CD8-positive, alpha-beta memory T cell (primary cell): Measurements from ENCODE around the gene AXIN1. TPM values are rescaled to one million over a fixed set of nuclear protein-coding genes. Genes with fewer than 3 reads are reported as not detected.

Source experiments
- CTCF ChIA-PET: fragments of 350-600 bp; sonication (Branson Sonifier 250); formaldehyde crosslinking; loops from one replicate; lab custom pipeline; 2021; ENCODE audit warnings: antibody characterized with exemption; lab: Charles Lee
- POLR2A ChIA-PET: fragments of 350-600 bp; sonication (Branson Sonifier 250); formaldehyde crosslinking; loops from one replicate; lab custom pipeline; 2021; ENCODE audit warnings: antibody characterized with exemption; lab: Charles Lee
- DNase-seq, 5 donors: peaks; one replicate each; pipeline versions ENCODE4 v3.0.0 to v3.0.0-alpha.2; 2020 to 2022; ENCODE audit warnings: mixed read lengths in 1 of 5
- H3K27ac ChIP-seq: one replicate; pipeline ENCODE4 v1.7.0; 2013; ENCODE audit warnings: low read depth, mild to moderate bottlenecking, low read length, moderate library complexity
- H3K27me3 ChIP-seq: 2 replicates; pipeline ENCODE4 v1.7.0; 2013; ENCODE audit warnings: low read length, mild to moderate bottlenecking; ENCODE audit not compliant: insufficient read depth, poor library complexity, severe bottlenecking
- H3K36me3 ChIP-seq: 2 replicates; pipeline ENCODE4 v1.7.0; 2013; ENCODE audit warnings: mild to moderate bottlenecking, low read length, moderate library complexity; ENCODE audit not compliant: insufficient read depth
- H3K4me1 ChIP-seq: 2 replicates; pipeline ENCODE4 v1.7.0; 2013; ENCODE audit warnings: mild to moderate bottlenecking, low read length, moderate library complexity; ENCODE audit not compliant: insufficient read depth
- H3K4me3 ChIP-seq: 2 replicates; pipeline ENCODE4 v1.7.0; 2013; ENCODE audit warnings: mild to moderate bottlenecking, low read length
- H3K9me3 ChIP-seq: 2 replicates; pipeline ENCODE4 v1.7.0; 2013; ENCODE audit warnings: mild to moderate bottlenecking, low read length
- H3K27ac Mint-ChIP-seq, 8 donors: one replicate each; pipeline ENCODE4 v1.8.0; 2020 to 2021; ENCODE audit warnings: mixed read lengths in 8 of 8, mild to moderate bottlenecking in 6 of 8, inconsistent platforms in 3 of 8, moderate library complexity in 3 of 8
- H3K27me3 Mint-ChIP-seq, 2 donors: one replicate each; pipeline ENCODE4 v1.8.0; 2020 to 2021; ENCODE audit warnings: mixed read lengths in 2 of 2, mild to moderate bottlenecking in 1 of 2, moderate library complexity in 1 of 2
- H3K36me3 Mint-ChIP-seq, 3 donors: one replicate each; pipeline ENCODE4 v1.8.0; 2020 to 2021; ENCODE audit warnings: mixed read lengths in 3 of 3, inconsistent platforms in 1 of 3, mild to moderate bottlenecking in 1 of 3
- H3K4me1 Mint-ChIP-seq, 3 donors: one replicate each; pipeline ENCODE4 v1.8.0; 2020 to 2021; ENCODE audit warnings: mixed read lengths in 3 of 3, inconsistent platforms in 1 of 3, mild to moderate bottlenecking in 1 of 3
- H3K4me3 Mint-ChIP-seq, 7 donors: one replicate each; pipeline ENCODE4 v1.8.0; 2020 to 2021; ENCODE audit warnings: mixed read lengths in 7 of 7, mild to moderate bottlenecking in 6 of 7, moderate library complexity in 4 of 7, inconsistent platforms in 2 of 7
- H3K9me3 Mint-ChIP-seq, 5 donors: one replicate each; pipeline ENCODE4 v1.8.0; 2020 to 2022; ENCODE audit warnings: mixed read lengths in 5 of 5, mild to moderate bottlenecking in 3 of 5, moderate library complexity in 2 of 5, inconsistent platforms in 1 of 5
- polyA plus RNA-seq: library from polyadenylated mRNA; unstranded; fragments of 300-500 nt; fragmentation: Illumina TruSeq; gene quantifications from one replicate; pipeline ENCODE4 v1.2.3, GENCODE V29; 2021
- total RNA-seq, 2 experiments: library from RNA; stranded (reverse); gene quantifications; one replicate each; pipeline ENCODE4 v1.2.3, GENCODE V29; 2021

The AXIN1 gene
- total and polyA plus RNA-seq, 3 experiments from 2014 or later: 6.9 to 26.3 (median 24.7) TPM

DNA sequence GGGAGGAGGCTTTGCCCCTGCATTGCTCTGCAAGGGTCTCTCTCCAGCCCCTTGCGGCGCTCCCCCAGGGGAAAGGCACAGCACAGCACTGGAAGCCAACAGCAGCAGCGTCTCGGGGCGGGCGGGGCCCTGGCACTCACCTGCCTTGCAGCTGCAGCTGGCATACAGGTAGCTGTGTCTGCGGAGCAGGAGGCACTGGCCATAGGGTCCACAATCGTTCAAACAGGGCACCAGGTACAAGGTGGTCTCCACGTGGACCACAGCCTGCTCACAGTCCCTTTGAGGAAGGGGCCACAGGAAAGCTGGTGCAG, 22.0 kb upstream of the AXIN1 start:
- H3K27me3 Mint-ChIP-seq: no peaks in the 10 kb centered on the region
- H3K27ac Mint-ChIP-seq: no peak overlapping the region
- H3K4me1 Mint-ChIP-seq: peaks cover 7 to 23% (median 10%) of the 10 kb centered on the region in 3 donors
- Histone ChIP-seq H3K36me3 (no peaks in the 10 kb centered on the region), H3K4me3 (no peak overlapping the region), H3K4me1 (peaks cover 15% of the 10 kb centered on the region), H3K9me3 (no peaks in the 10 kb centered on the region), H3K27me3 (no peaks in the 10 kb centered on the region), H3K27ac (no peak overlapping the region)
- DNase-seq: no peak
- no peak overlapping the region for H3K4me3 Mint-ChIP-seq
- CTCF ChIA-PET: no interaction called here
- H3K9me3 Mint-ChIP-seq: no peaks in the 10 kb centered on the region
- peaks cover 0 to 42% (median 0%) of the 10 kb centered on the region in 3 donors for H3K36me3 Mint-ChIP-seq
- POLR2A ChIA-PET: no interaction called here

DNA sequence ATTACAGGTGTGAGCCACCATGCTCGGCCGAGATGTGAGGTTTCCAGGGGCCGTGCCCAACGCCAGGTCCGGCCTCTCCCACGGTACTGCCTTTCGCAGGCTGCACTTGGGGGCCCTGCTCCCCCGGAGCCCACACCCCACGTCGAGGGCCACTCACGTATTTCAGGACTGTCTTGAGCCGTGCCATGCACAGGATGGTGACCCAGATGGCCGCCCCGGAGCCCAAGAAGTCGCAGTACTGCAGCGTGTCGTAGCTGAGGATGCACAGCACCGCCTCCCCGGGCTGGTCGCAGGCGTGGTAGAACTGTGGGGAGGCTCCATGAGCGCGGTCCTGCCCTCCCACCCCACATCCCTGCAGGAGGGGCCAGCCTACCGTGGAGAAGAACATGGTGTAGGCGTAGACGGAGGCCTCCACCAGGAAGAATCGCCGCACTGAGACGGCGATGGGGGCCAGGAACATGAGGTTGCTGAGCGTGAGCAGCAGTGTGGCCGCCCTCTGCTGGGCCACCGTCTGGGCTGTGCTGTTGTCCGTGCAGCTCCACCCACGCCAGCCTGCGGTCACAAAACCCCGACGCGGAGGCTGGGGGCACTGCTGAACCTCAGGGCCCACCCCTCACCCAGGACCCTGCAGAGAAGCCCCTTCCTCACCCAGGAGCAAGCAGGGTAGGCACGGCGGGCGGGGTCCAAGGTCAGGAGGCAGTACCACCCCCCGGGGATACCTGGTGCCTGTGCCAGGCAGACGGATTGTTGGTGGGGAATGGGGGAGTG, 21.5 kb upstream of the AXIN1 start:
- peaks cover 7 to 22% (median 13%) of the 10 kb centered on the region in 3 donors for H3K4me1 Mint-ChIP-seq
- no peak for DNase-seq
- no peaks in the 10 kb centered on the region for H3K36me3 ChIP-seq
- no peaks in the 10 kb centered on the region for H3K27me3 ChIP-seq
- H3K27ac ChIP-seq: no peak overlapping the region
- H3K4me3 Mint-ChIP-seq: no peak overlapping the region
- CTCF ChIA-PET: no interaction called here
- no peaks in the 10 kb centered on the region for H3K9me3 Mint-ChIP-seq
- H3K36me3 Mint-ChIP-seq: peaks cover 0 to 47% (median 0%) of the 10 kb centered on the region in 3 donors
- H3K27ac Mint-ChIP-seq: no peak overlapping the region
- POLR2A ChIA-PET: no interaction called here
- H3K27me3 Mint-ChIP-seq: no peaks in the 10 kb centered on the region
- no peak overlapping the region for H3K4me3 ChIP-seq
- no peaks in the 10 kb centered on the region for H3K9me3 ChIP-seq
- peaks cover 14% of the 10 kb centered on the region for H3K4me1 ChIP-seq

DNA sequence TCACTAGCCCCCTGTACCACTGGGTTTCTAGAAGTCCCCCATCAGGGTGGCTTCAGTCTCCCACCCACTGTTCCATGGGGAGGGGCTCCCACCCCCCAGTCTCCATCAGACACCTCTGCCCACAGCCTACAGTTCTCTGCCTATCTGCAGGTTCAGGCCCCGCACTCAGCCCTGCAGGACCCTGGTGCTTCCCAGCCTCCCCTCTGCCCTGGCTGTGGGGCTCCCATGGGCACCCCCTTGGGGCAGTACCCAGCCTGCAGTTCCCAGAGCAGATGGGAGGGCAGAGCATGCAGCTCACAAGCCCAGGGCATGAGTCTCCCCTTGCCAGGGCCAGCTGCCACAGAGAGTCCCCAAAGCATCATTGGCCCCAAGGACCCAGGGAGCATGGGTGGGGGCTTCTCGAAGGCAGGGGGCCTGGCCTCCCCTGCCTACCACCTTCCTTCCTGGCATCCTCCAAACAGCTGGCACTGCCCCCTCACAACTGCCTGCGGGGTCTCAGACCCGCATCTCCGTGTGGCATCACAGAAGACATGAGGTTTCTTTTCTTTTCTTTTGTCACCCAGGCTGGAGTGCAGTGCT, 20.6 kb upstream of the AXIN1 start:
- no peaks in the 10 kb centered on the region for H3K36me3 ChIP-seq
- Mint-ChIP-seq H3K27ac (peak overlapping the region in 1 of 8 donors; percentile 58), H3K4me1 (peaks cover 7 to 21% (median 13%) of the 10 kb centered on the region in 3 donors), H3K36me3 (peaks cover 0 to 56% (median 0%) of the 10 kb centered on the region in 3 donors), H3K9me3 (no peaks in the 10 kb centered on the region), H3K4me3 (peak overlapping the region in 1 of 7 donors; percentile 65), H3K27me3 (no peaks in the 10 kb centered on the region)
- CTCF ChIA-PET: no interaction called here
- H3K4me1 ChIP-seq: peaks cover 14% of the 10 kb centered on the region
- H3K27me3 ChIP-seq: no peaks in the 10 kb centered on the region
- no peak for DNase-seq
- H3K9me3 ChIP-seq: no peaks in the 10 kb centered on the region
- H3K27ac ChIP-seq: no peak overlapping the region
- H3K4me3 ChIP-seq: no peak overlapping the region
- POLR2A ChIA-PET: no interaction called here

DNA sequence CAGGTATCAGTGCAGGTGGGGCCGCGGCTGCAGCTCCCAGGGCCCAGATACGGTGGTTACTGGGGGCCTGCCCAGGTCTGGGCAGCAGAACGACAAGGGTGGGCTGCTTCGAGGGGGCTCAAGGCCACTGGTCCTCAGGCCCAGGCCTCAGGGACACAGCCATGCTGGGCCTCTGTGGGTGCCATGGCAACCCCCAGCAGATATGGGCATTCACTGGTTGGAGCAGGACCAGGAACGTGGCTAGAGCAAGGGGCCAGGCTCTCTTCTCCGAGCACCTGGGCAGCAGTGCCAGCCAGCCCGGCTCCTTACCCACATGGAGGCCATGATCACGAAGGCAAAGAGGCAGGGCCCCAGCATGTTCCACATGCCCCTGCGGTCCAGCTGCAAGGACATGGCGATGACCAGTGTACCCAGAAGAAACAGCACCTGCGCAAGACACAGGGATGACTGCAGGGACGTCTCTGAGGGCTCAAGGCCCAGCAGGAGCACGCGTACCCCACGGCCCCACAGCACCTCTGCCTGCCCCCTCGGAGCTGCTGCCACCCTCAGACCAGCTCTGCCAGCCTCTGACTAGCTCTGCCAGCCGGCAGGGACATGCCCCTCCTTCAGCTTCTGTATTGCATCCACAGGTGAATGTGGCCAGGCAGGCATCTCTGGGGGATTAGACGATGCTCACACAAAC, 19.9 kb upstream of the AXIN1 start:
- DNase-seq: no peak
- ChIA-PET CTCF (interaction anchor here (0.5 kb wide), 1 partner anchor 326 kb away, joined by 3 read pairs; no protein-coding TSS in a partner anchor), POLR2A (no interaction called here)
- H3K4me3 ChIP-seq: no peak overlapping the region
- Mint-ChIP-seq H3K27ac (peak overlapping the region in 2 of 8 donors; percentile 46 to 81), H3K4me3 (peak overlapping the region in 1 of 7 donors; percentile 65), H3K27me3 (no peaks in the 10 kb centered on the region), H3K36me3 (peaks cover 0 to 62% (median 0%) of the 10 kb centered on the region in 3 donors), H3K4me1 (peaks cover 7 to 21% (median 13%) of the 10 kb centered on the region in 3 donors), H3K9me3 (no peaks in the 10 kb centered on the region)
- H3K9me3 ChIP-seq: no peaks in the 10 kb centered on the region
- H3K27me3 ChIP-seq: no peaks in the 10 kb centered on the region
- H3K36me3 ChIP-seq: no peaks in the 10 kb centered on the region
- peaks cover 14% of the 10 kb centered on the region for H3K4me1 ChIP-seq
- H3K27ac ChIP-seq: no peak overlapping the region

DNA sequence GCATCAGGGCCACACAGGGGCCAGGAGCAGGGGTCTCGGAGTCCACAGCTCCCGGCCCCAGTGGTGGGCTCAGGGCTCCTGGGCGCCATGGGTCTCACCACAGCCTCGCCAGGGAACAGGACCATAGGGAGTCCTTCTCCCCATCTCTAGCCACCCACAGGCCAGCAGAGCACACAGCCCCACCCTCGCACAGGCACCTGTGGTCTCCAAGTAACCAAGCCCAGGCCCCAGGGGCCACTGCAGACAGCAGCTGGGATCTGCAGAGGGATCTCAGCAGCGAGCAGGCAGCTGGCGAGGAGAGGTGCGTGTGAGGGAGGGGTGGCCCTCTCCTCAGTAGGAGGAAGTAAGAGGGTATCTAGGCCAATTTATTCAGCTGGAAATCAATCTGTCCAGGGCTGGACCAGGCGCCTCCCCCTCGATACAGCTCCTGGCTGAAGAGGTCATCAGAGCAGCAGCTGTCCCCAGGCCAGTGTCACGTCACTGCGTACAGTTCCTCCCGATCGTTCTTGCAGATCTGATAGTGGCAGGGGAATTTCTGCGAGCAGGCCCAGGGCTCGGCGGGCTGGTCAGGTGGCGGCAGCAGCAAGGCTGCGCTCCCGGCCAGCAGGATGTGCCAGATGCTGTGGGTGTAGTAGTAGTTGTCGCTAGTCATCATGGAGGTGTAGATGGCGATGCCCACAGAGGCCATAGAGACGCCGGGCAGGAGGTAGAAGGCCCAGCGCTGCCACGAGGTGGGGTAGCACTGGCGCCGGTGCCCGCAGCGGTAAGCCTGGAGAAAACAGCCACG, 19.2 kb upstream of the AXIN1 start:
- no peak overlapping the region for H3K4me3 ChIP-seq
- peaks cover 7 to 21% (median 15%) of the 10 kb centered on the region in 3 donors for H3K4me1 Mint-ChIP-seq
- H3K4me3 Mint-ChIP-seq: peak overlapping the region in 5 of 7 donors; percentile 39 to 86 (median 50)
- no peaks in the 10 kb centered on the region for H3K36me3 ChIP-seq
- no peaks in the 10 kb centered on the region for H3K27me3 Mint-ChIP-seq
- ChIA-PET CTCF (interaction anchor here (0.5 to 1.4 kb wide), 3 partner anchors 125 to 327 kb away, joined by 3 to 7 read pairs (median 3); no protein-coding TSS in a partner anchor), POLR2A (interaction anchor here (1.9 kb wide), 2 partner anchors 8 to 137 kb away, joined by 4 to 9 read pairs; partner anchors contain the start of gene FAM234A)
- no peak for DNase-seq
- no peak overlapping the region for H3K27ac ChIP-seq
- H3K4me1 ChIP-seq: peaks cover 14% of the 10 kb centered on the region
- no peaks in the 10 kb centered on the region for H3K9me3 ChIP-seq
- H3K9me3 Mint-ChIP-seq: no peaks in the 10 kb centered on the region
- peaks cover 0 to 65% (median 1%) of the 10 kb centered on the region in 3 donors for H3K36me3 Mint-ChIP-seq
- H3K27ac Mint-ChIP-seq: peak overlapping the region in 3 of 8 donors; percentile 50 to 81 (median 52)
- no peaks in the 10 kb centered on the region for H3K27me3 ChIP-seq

DNA sequence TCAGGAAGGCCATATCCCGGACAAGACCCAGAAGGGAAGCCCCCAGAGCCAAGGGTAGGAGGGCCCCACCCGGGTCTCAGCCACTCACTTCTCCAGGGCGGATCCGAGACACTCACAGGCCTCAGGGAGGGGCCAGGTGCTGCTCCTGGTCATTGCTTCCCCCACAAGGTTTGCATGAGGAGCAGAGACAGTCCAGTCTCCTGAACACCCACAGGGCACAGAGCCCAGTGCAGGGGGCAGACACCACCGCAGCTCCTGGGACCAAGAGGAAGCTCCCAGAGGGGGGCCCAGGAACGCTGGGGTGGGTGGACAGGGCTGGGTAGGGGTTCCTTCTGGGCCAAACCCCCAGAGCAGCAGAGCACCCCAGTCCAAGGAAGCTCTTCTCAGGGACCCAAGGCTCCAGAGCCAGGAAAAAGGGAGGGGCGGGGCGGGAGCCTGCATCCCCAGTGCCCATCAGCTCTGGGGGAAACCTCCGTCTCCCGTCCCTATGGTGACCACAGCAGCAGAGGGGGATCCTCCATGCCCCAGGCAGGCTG, 18.5 kb upstream of the AXIN1 start:
- H3K27ac ChIP-seq: no peak overlapping the region
- DNase-seq: no peak
- peaks cover 14% of the 10 kb centered on the region for H3K4me1 ChIP-seq
- Mint-ChIP-seq H3K27ac (peak overlapping the region in 7 of 8 donors; percentile 59 to 93 (median 90)), H3K27me3 (no peaks in the 10 kb centered on the region), H3K4me1 (peaks cover 7 to 21% (median 15%) of the 10 kb centered on the region in 3 donors), H3K4me3 (peak overlapping the region in 6 of 7 donors; percentile 83 to 96 (median 90)), H3K9me3 (no peaks in the 10 kb centered on the region), H3K36me3 (peaks cover 0 to 65% (median 1%) of the 10 kb centered on the region in 3 donors)
- H3K9me3 ChIP-seq: no peaks in the 10 kb centered on the region
- POLR2A ChIA-PET: interaction anchor here (0.6 to 1.9 kb wide), 7 partner anchors 9 to 136 kb away, joined by 3 to 9 read pairs (median 4); partner anchors contain the start of genes AXIN1, DECR2 and FAM234A
- H3K36me3 ChIP-seq: no peaks in the 10 kb centered on the region
- CTCF ChIA-PET: interaction anchor here (0.6 to 1.4 kb wide), 4 partner anchors 9 to 264 kb away, joined by 3 to 7 read pairs (median 5); partner anchors contain the start of gene RAB11FIP3
- no peaks in the 10 kb centered on the region for H3K27me3 ChIP-seq
- no peak overlapping the region for H3K4me3 ChIP-seq

DNA sequence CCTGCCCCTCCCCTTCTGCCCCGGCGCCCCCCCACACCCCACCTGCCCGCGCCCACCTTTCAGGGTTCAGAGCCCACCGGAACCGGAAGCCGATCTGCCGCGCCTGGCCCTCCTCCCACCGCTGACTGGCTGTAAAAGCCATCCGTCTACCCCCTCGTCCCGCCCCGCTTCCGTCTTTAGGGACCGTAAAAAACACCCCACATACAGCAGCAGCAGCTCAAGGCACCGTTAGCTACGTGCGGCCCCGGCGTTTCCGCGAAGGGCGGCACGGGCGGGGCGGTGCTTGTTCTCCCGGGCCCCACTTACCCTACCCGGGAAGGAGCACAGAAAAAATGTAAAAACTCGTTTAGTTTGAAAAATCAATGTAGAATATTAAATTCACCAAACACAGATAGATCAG, 17.9 kb upstream of the AXIN1 start, which contains the start of gene MRPL28:
Gene MRPL28 (minus strand): TSS at position 96 of the 400 bp plus-strand sequence. CDS start 320 bp downstream, outside the sequence.
- peaks cover 0 to 61% (median 1%) of the 10 kb centered on the region in 3 donors for H3K36me3 Mint-ChIP-seq
- peak within 1 kb of the TSS; percentile 59 to 93 (median 90) for H3K27ac Mint-ChIP-seq
- no peaks in the 10 kb centered on the region for H3K9me3 Mint-ChIP-seq
- peaks cover 7 to 21% (median 15%) of the 10 kb centered on the region in 3 donors for H3K4me1 Mint-ChIP-seq
- Histone ChIP-seq H3K9me3 (no peaks in the 10 kb centered on the region), H3K4me3 (no peak within 1 kb of the TSS), H3K27me3 (no peaks in the 10 kb centered on the region), H3K4me1 (peaks cover 14% of the 10 kb centered on the region), H3K36me3 (no peaks in the 10 kb centered on the region), H3K27ac (peak within 1 kb of the TSS; percentile 38)
- ChIA-PET CTCF (interaction anchor here (1.0 to 1.4 kb wide), 3 partner anchors 8 to 263 kb away, joined by 3 to 7 read pairs (median 7); partner anchors contain the start of gene RAB11FIP3), POLR2A (interaction anchor here (0.7 to 1.9 kb wide), 6 partner anchors 10 to 136 kb away, joined by 3 to 9 read pairs (median 4); partner anchors contain the start of genes AXIN1, DECR2 and FAM234A)
- H3K4me3 Mint-ChIP-seq: peak within 1 kb of the TSS; percentile 83 to 96 (median 89)
- peak; percentile 86 to 95 (median 89) for DNase-seq
- no peaks in the 10 kb centered on the region for H3K27me3 Mint-ChIP-seq
